NCI-H226 (cell line): ENCODE data around the gene COQ10B.
"Not testable (repeated sequence)": the region's sequence is repeated elsewhere in the genome, so short reads cannot be mapped to it uniquely, and the experiment has no call there.

Experiments
- DNase-seq: peaks from one replicate; pipeline ENCODE4 v3.0.0-alpha.2; 2015

The COQ10B gene

GRCh38 chr2:197452754-197453122 is 614 bp upstream of the COQ10B start:
- DNase-seq, result no peak

- DNase-seq, result no peak
Measured at GRCh38 chr2:197453914-197454398, 604 bp downstream of the COQ10B start.

- DNase-seq, result no peak
Measured at GRCh38 chr2:197454923-197455322, 1.6 kb downstream of the COQ10B start.

GRCh38 chr2:197455428-197455827 is 2.1 kb downstream of the COQ10B start:
- no peak for DNase-seq

GRCh38 chr2:197460649-197461048 is 7.3 kb downstream of the COQ10B start:
- no peak for DNase-seq

- DNase-seq, result no peak
Measured at GRCh38 chr2:197461057-197461456, 7.7 kb downstream of the COQ10B start.

- DNase-seq, result no peak
Measured at GRCh38 chr2:197464175-197464574, 10.8 kb downstream of the COQ10B start.

GRCh38 chr2:197472166-197472565 is 18.8 kb downstream of the COQ10B start:
- DNase-seq, result no peak

- no peak for DNase-seq
Measured at GRCh38 chr2:197477797-197478196, 24.4 kb downstream of the COQ10B start.

GRCh38 chr2:197480165-197481036 is 27.0 kb downstream of the COQ10B start:
- DNase-seq, result no peak

GRCh38 chr2:197484248-197484647 is 30.9 kb downstream of the COQ10B start:
- DNase-seq, result not testable (repeated sequence)

- no peak for DNase-seq
Measured at GRCh38 chr2:197486175-197486574, 32.8 kb downstream of the COQ10B start.

- DNase-seq, result no peak
Measured at GRCh38 chr2:197487385-197487784, 34.0 kb downstream of the COQ10B start.

- no peak for DNase-seq
Measured at GRCh38 chr2:197495433-197496134, 42.2 kb downstream of the COQ10B start.

- DNase-seq, result no peak
Measured at GRCh38 chr2:197496695-197497094, 43.3 kb downstream of the COQ10B start.

- no peak for DNase-seq
Measured at GRCh38 chr2:197497326-197497725, 44.0 kb downstream of the COQ10B start.

GRCh38 chr2:197498235-197498936 is 45.0 kb downstream of the COQ10B start:
- DNase-seq, result no peak

GRCh38 chr2:197498937-197499593 is 45.7 kb downstream of the COQ10B start:
- DNase-seq, result peak; percentile 56

- DNase-seq, result peak; percentile 100
Measured at GRCh38 chr2:197499594-197500502, 46.5 kb downstream of the COQ10B start, which contains the start of the genes HSPD1 and HSPE1. HSPD1 (minus strand) TSS chr2:197499840; CDS start chr2:197498848, 992 bp downstream. HSPE1 (plus strand) TSS chr2:197500379; CDS start chr2:197500437, 58 bp downstream.

- DNase-seq, result no peak
Measured at GRCh38 chr2:197500503-197501131, 47.3 kb downstream of the COQ10B start.

GRCh38 chr2:197502201-197502600 is 48.8 kb downstream of the COQ10B start:
- DNase-seq, result no peak
